Measurements from ENCODE around the gene NFIA. TPM values are rescaled to one million over a fixed set of nuclear protein-coding genes. Genes with fewer than 3 reads are reported as not detected.

NFIA gene
- total and polyA plus RNA-seq, 2 of the 13 experiments (the other 11 are each of a cell fraction or from before 2014, with no cell fraction given): 14.7 to 28.5 TPM

- no peak for TF ChIP-seq NFAT5 (CRISPR knock-in tag; IDR thresholded peaks at IDR 0.05)
- no peak for TF ChIP-seq ZBTB8A (CRISPR knock-in tag; IDR thresholded peaks at IDR 0.05; ENCODE audit: borderline replicate concordance, low read depth)
- TF ChIP-seq ATF7-NPFF (CRISPR knock-in tag; IDR thresholded peaks at IDR 0.05; ENCODE audit: low read depth): no peak
- 0 out of 2 replicates have a peak, but pooled peaks have one; percentile 30 for TF ChIP-seq KAT7 (CRISPR knock-in tag; IDR thresholded peaks at IDR 0.05; ENCODE audit: borderline replicate concordance)
- TF ChIP-seq, protein P1, sequence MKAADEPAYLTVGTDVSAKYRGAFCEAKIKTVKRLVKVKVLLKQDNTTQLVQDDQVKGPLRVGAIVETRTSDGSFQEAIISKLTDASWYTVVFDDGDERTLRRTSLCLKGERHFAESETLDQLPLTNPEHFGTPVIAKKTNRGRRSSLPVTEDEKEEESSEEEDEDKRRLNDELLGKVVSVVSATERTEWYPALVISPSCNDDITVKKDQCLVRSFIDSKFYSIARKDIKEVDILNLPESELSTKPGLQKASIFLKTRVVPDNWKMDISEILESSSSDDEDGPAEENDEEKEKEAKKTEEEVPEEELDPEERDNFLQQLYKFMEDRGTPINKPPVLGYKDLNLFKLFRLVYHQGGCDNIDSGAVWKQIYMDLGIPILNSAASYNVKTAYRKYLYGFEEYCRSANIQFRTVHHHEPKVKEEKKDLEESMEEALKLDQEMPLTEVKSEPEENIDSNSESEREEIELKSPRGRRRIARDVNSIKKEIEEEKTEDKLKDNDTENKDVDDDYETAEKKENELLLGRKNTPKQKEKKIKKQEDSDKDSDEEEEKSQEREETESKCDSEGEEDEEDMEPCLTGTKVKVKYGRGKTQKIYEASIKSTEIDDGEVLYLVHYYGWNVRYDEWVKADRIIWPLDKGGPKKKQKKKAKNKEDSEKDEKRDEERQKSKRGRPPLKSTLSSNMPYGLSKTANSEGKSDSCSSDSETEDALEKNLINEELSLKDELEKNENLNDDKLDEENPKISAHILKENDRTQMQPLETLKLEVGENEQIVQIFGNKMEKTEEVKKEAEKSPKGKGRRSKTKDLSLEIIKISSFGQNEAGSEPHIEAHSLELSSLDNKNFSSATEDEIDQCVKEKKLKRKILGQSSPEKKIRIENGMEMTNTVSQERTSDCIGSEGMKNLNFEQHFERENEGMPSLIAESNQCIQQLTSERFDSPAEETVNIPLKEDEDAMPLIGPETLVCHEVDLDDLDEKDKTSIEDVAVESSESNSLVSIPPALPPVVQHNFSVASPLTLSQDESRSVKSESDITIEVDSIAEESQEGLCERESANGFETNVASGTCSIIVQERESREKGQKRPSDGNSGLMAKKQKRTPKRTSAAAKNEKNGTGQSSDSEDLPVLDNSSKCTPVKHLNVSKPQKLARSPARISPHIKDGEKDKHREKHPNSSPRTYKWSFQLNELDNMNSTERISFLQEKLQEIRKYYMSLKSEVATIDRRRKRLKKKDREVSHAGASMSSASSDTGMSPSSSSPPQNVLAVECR (CRISPR knock-in tag; IDR thresholded peaks at IDR 0.05; ENCODE audit: borderline replicate concordance): no peak
- TF ChIP-seq NFRKB (IDR thresholded peaks at IDR 0.05): no peak
- TF ChIP-seq ZSCAN25 (CRISPR knock-in tag; IDR thresholded peaks at IDR 0.05): no peak
- TF ChIP-seq ZNF12 (CRISPR knock-in tag; IDR thresholded peaks at IDR 0.05): no peak
- TF ChIP-seq, protein P2, sequence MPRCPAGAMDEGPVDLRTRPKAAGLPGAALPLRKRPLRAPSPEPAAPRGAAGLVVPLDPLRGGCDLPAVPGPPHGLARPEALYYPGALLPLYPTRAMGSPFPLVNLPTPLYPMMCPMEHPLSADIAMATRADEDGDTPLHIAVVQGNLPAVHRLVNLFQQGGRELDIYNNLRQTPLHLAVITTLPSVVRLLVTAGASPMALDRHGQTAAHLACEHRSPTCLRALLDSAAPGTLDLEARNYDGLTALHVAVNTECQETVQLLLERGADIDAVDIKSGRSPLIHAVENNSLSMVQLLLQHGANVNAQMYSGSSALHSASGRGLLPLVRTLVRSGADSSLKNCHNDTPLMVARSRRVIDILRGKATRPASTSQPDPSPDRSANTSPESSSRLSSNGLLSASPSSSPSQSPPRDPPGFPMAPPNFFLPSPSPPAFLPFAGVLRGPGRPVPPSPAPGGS (CRISPR knock-in tag; IDR thresholded peaks at IDR 0.05): no peak
- no peak for TF ChIP-seq SMAD1 (CRISPR knock-in tag; IDR thresholded peaks at IDR 0.05; ENCODE audit: borderline replicate concordance, low read depth)
- TF ChIP-seq ZNF263 (CRISPR knock-in tag; IDR thresholded peaks at IDR 0.05): no peak
- no peak for TF ChIP-seq ZC3H4 (CRISPR knock-in tag; IDR thresholded peaks at IDR 0.05; ENCODE audit: borderline replicate concordance)
- no peak for TF ChIP-seq ZSCAN31 (CRISPR knock-in tag; IDR thresholded peaks at IDR 0.05; ENCODE audit: low read depth)
- TF ChIP-seq ZBTB1 (CRISPR knock-in tag; IDR thresholded peaks at IDR 0.05; ENCODE audit: borderline replicate concordance): no peak
- TF ChIP-seq ZNF792 (CRISPR knock-in tag; IDR thresholded peaks at IDR 0.05): 0 out of 2 replicates have a peak, but pooled peaks have one; percentile 26
- TF ChIP-seq ZNF839 (CRISPR knock-in tag; IDR thresholded peaks at IDR 0.05; ENCODE audit: borderline replicate concordance): no peak
- TF ChIP-seq ARID2 (CRISPR knock-in tag; IDR thresholded peaks at IDR 0.05; ENCODE audit: borderline replicate concordance): no peak
- TF ChIP-seq ZNF180 (CRISPR knock-in tag; IDR thresholded peaks at IDR 0.05; ENCODE audit: borderline replicate concordance, low read depth): no peak
- TF ChIP-seq ZNF619 (CRISPR knock-in tag; IDR thresholded peaks at IDR 0.05): no peak
- TF ChIP-seq XBP1 (CRISPR knock-in tag; IDR thresholded peaks at IDR 0.05): no peak
These were observed 256.5 kb downstream of the NFIA start (continued) for GRCh38 chr1:61338899-61339298.
